ENCODE data around the gene SLC2A10.
"Not testable (repeated sequence)": the region's sequence is repeated elsewhere in the genome, so short reads cannot be mapped to it uniquely, and the experiment has no call there.

Gene SLC2A10

GRCh38 chr20:46709459-46710152 is at the start of gene SLC2A10:
Gene SLC2A10 (plus strand): TSS chr20:46709649. CDS start chr20:46709737, 88 bp downstream.
- peak; percentile 6 for DNase-seq

DNA sequence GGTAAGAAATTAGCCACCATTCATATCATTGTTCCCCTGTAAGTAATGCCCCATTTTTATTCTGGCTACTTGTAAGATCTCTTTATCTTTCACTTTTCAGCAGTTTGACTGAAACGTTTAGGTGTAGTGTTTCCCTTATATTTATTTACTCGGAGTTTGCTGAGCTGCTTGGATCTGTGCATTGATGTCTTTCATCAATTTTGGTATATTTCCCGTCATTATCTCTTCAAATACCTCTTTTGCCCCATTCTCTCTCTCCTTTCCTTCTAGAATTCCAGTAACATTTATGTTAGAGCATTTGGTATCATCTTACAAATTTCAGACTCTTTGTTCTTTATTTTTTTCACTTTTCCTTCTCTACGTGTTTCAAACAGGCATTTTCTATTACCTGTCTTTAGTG is 49.0 kb upstream of the SLC2A10 start:
- no peak for DNase-seq

DNA sequence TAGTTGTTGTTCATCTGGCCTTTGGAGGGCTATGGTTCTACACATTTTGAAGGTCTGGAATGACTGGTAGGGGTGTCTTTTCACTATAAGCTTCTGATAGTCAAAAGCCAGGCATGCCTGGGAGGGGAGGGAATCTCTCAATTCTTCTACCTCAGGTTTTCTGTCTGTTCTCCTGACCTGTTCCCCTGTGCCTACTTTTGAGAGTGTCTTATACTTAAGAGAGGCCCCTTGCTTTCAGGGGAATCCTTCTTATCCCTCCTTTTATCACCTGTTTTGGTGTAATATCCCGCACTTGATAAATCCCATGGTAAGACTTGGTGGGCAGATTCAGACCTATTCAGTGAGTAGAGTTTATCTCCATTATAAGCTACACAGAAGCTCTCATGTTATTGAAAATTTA is 47.8 kb upstream of the SLC2A10 start:
- DNase-seq: no peak

DNA sequence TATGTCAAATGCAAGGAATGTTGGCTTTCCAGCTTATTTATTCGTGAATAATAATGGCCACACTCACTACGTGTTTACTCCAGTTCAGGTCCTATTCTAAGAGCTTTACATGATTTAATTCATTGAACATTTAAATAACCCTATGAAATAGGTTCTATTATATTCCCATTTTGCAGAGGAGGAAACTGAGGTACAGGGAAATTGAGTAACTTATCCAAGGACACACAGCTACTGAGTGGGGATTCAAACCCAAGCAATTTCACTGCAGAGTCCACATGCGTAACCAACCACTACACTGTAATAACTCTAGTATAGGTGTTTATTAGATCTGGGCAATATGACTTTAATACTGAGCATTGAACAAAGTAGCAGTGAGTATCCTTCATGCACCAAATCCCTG is 45.9 kb upstream of the SLC2A10 start:
- DNase-seq: no peak

DNA sequence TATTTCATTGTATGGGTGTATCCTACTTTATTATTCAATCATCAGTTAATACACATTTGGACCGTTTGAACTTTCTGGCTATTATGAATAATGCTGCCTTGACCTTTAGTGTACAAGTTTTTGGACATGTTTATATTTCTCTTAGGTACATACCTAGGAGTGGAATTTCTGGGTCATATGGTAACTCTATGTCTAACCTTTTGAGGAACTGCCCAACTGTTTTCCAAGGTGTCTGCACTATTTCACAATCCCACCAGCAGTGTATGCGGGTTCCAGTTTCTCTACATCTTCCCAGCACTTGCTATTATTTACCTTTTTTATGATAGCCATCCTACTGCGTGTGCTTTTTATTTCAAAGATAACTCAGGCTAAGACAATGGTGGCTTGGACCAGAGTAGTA is 43.8 kb upstream of the SLC2A10 start:
- no peak for DNase-seq

DNA sequence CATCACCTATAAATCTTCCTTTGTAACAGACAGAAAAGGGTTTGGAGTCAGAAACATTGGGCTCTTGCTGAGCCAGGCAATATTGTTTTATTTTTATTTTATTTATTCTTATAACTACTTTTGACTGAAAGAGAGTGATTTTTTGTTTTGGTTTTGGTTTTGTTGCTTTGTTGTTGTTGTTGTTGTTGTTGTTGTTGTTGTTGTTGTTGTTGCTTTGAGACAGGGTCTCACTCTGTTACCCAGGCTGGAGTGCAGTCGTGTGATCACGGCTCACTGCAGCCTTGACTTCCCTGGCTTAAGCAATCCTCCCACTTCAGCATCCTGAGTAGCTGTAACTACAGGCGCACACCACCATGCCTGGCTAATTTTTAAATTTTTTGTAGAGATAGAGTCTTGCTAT is 43.1 kb upstream of the SLC2A10 start:
- DNase-seq: no peak

GRCh38 chr20:46666818-46667515 is 42.5 kb upstream of the SLC2A10 start:
- DNase-seq: no peak

DNA sequence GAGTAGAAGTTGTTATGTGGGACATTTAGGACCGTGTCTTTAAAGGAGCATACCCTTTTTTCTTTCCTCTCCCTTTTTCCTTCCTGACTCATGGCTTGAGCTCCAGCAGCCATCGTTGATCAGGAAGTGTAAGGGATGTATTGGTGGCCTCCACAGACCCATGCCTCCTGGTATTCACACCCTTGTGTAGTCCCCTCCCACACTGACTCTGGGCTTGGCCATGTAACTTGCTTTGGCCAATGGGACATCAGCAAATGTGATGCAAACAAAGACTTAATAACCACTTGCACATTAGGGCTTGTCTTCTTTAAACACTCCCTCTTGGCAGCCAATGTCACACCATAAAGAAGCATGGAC is 39.2 kb upstream of the SLC2A10 start:
- no peak for DNase-seq

DNA sequence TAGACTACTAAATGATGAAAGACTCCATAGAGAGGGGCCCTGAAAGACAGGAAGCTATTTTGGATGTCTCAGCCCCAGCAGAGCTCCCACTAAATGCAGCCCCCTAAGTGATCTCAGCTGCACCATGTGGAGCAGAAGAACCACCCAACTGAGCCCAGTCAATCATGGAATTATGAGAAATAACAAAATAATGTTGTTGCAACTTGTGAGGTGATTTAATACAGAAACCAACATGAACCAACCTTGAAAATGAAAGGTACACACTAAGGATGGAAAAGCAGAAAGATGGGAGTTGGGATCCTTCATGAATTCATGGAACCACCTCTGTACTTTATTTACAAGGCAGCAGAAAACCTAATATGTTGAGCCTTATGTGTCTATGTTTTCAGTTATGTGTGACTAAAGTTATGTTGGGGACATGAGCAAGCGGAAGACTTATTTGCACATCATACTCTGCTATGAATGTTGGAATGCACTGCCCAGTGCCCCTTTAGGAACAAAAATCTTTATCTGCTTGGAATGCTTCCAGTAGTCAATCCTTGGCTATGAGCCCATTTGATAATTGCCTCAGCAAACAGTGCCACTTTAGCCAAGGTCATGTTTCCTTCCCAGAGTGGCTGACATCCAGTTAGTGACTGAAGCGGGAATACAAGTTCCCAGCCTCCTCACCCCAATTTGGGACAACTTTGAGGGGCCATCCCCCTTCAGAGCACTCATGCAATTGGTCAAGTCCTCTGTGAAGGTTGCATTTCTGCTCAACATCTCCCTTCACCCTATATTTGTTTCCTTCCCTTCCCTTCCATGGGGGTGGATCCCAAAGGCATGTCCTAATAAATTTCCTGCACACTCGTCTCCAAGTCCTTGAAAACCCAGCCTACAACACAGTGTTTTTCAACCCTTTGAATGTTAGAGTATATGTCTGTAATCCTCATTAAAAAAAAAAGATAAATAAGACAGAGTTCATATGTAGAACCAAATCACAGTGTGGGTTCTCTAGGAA is 38.6 kb upstream of the SLC2A10 start:
- no peak for DNase-seq

DNA sequence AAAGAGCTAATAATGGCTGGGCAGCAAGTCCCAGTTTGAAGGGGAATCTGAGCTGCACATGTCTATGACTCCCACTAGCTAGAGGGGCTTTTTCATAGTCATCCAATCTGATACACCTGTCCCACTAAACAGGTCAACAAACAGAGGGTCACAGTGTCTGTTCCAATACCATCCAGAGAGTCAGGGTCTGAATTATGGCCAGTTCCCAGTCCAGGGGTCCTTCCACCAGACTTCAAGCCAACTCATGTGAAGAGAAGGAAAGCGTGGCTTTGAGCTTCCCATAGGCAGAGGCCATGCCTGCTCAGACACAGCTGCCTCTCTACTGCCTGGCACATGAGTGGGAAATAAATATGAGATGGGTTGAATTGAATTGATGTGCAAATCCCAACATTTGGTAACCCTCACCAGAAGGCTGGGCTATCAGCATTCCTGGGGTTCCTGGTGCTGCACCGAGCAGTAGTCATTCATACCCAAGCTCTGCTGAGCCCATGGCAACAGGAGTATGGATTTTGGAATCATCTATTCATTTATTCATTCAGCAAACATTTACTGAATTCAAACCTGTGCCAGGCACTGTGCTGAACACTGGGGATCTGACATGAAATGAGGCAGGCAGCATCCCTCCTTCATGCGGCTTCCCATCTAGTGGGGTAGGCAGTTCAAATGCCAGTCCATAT is 37.4 kb upstream of the SLC2A10 start:
- no peak for DNase-seq

- DNase-seq: no peak
Observed at GRCh38 chr20:46672543-46673148, 36.8 kb upstream of the SLC2A10 start.

DNA sequence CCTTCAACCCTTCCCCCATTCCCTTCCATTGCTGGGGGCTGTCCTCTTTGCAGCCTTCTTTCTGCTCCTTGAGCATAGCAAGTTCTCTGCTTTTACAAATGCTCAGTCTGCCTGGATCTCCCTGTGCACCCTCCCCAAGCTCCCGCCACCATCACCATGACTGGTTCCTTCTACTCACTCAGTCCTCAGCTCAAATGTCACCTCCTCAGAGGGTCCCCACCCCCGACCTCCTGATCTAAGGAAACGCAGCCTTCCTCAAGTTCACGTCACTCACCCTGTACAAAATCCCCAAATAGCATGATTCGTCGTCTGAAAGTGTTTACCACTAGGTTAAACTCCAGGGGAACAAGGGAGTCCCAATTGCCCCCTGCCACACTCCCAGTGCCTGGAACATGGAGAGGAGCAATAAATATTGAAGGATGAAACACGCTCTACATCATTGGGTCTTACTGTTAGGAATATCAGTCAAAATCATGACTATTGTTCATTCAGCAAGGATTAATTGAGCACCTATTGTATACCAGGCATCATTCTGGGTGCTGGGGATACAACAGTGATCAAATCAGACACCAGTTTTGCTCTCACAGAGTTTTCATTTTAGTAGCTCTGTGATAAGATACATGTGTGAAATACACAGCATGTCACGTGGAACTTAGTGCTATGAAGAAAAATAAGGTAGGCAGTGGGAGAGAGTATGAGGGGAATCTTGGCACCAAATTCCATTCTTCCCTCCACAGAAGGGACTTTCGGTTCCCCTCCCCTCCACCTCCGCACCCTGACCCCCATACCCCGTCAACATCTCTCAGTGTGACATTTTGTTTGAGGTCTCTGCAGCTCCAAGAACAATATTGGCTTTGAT is 35.8 kb upstream of the SLC2A10 start:
- no peak for DNase-seq

DNA sequence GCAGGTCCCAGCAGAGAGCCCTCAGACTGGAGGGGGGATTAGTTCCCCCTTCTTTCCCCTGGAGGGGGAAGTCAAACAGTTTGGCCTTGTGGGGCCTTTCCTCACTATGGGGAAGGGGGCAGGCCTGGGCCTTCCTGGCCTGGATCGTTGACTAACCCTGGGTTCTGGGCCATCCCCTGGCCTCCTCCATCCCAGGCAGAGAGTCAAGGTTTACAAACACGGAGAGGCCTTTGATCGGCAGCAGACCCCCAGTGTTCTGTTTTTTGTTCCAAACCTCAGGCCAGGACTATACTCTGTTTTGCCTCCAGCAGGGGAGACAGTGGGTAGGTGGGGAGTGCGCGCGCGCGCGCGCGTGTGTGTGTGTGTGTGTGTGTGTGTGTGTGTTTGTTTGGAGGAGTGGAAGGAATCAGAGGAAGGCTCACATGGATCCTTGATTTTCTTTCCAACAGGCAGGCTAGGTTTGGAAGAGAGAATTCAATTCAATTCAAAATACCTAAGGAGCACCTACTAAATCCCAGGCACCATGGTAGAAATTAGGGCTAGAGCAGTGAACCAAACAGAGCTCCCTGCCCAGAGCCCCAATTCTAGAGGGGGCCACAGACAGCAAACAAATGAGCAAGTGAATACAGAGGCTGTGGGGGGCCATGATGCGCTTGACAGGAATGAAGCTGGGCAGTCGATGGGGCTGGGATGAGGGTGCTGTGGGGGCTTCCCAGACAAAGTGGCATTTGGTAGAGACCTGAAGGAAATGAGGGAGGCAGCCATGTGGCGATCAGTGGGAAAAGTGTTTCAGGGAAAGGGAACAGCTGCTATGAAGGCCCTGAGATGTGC is 35.0 kb upstream of the SLC2A10 start:
- no peak for DNase-seq

DNA sequence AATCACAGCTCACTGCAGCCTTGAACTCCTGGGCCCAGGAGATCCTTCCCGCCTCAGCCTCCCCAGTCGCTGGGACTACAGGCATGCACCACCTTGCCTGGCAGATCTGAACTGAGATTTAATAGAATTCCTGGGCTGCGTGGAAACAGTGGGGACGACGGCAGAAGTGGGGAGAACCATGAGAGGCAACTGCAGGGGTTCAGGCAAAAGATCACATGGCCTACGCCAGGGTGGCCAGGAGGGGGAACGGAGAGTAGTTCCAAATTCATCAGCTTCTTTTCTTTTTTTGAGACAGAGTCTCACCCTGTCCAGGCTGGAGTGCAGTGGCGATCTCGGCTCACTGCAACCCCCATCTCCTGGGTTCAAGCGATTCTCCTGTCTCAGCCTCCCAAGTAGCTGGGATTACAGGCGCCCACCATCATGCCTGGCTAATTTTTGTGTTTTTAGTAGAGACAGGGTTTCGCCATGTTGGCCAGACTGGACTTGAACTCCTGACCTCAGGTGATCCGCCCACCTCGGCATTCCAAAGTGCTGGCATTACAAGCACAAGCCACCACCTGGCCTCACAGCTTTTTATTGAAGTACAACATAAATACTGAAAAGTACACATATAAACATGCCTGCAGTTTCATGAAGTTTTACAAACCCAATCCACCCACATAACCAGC is 32.7 kb upstream of the SLC2A10 start:
- DNase-seq: not testable (repeated sequence)

GRCh38 chr20:46677608-46678007 is 31.8 kb upstream of the SLC2A10 start:
- DNase-seq: no peak

GRCh38 chr20:46678516-46678915 is 30.9 kb upstream of the SLC2A10 start:
- no peak for DNase-seq

- no peak for DNase-seq
Observed at GRCh38 chr20:46680684-46681031, 28.8 kb upstream of the SLC2A10 start.

GRCh38 chr20:46681032-46681854 is 28.2 kb upstream of the SLC2A10 start:
- peak; percentile 76 for DNase-seq
